Measurements from ENCODE around the gene ETF1.

The ETF1 gene

DNA sequence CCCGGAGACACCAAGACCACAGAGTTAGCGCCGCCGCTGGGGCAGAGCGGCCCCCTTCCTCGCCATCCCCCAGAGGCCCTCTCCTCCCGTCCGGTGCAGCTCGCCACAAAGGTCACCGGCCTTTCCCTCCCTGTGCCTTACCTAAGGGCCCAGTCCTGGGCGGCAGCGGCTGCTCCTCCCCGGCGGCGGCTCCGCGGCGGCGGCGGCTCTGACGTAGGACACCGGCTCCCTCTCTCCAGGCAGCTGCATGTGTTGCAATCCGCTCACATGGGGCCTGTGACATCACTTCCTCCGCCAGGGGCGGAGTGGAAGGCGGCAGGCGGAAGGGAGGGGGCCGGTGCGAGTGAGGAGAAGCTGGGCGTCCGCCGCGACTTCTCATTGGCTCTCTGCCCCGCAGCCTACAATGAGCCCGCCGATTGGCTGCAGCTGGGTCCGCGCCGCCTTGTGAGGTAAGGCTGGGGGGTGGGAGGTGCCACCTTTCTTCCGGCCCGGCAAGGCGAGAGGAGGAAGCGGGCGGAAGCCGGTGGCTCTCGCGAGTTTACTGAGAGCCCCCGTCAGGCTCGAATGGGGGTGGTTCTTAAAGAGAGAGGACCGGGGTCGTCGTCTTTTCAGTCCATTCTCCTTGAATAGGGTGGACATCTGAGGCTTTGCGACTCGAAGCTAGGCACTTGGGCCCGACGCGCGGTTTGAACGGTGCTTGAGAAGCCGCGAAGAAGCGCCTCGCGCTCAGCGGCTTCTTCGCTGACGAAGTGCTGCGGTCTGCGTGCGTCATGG, at the start of gene ETF1:
Gene ETF1, minus strand, starts transcription at position 281 of the 774 bp plus-strand sequence. CDS start 318 bp downstream, outside the sequence.
- DNase-seq (ENCODE audit: low read depth) = peak; percentile 100

DNA sequence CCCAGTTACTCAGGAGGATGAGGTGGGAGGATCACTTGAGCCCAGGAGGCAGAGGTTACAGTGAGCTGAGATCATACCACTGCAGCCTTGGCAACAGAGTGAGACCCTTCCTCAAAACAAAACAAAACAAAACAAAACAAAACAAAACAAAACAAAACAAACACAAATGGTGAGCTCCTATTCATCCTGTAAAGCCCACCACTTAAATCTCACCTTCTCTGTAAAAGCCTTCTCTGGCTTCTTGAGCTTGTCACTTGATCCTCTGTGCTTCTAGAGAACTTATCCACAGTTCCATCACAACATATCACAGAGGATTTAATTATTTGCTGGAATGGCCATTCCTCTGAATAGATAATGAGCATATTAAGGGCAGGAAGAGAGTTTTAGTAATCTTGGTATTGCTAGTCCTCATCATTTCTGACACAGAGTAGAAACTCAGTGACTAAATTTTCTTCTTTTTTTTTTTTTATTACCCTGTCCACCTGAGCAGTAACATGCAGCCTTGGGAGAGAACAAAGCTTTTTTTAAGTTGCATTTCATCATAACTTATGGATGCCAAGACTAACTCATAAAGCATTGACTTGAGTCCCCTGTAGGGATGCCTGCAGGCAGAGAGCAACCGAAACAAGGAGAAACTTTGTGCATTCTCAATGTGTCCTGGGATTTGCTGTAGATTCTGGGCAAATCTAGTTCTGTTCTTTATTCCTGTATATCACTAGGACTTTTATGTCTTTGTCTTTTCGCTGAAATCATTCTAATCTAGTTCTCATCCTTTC, 45.2 kb upstream of the ETF1 start:
- DNase-seq (ENCODE audit: low read depth) = no peak

DNA sequence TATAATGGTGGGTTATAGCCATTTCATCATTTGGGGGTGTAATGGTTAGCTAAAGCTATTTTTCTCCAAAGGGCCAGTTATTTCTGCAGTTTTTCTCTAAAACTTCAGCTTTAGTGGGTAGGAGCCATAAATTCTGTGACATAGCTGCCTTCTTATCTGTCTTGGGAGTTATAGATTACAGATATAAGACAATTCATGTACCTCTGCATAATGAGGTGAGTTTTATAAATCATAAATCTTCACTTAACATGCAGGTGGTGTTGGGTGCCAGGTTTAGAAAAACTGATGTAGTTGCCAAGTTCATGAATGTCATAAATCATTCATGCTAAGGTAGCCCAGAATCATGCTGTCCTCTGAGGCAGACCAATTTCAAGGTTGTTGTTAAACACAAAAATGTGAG, 42.1 kb upstream of the ETF1 start:
- no peak for DNase-seq (ENCODE audit: low read depth)

DNA sequence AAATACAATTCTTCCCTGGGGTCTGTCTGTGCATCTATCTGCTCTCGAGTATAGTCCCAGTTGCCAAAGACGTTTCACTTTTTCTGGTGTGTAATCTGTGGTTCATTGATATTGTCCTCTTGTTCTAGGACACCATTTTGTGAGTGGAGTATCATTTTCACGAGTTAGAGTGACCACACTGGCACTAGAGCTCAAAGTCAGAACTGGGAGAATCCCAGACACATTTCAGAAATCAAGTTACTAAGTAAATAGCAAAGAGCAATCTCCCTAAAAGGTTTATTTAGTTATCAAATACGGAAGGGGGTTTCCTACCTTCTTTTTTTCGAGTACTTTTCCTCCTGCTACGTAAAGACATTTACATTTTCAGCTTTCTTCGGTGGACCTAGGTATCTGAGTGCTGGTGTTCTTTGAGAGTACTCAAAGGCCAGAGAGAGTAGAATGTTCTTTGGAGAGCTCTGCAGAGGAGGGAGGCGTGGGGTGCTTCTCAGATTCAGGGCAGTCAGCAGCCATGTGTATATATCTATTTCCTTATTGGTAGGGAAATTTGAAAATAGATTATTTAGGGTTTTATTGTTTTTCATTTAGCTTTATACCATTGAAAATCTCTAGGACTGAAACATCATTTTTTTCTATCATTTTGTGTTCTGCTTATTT, 41.1 kb upstream of the ETF1 start:
- no peak for DNase-seq (ENCODE audit: low read depth)

DNA sequence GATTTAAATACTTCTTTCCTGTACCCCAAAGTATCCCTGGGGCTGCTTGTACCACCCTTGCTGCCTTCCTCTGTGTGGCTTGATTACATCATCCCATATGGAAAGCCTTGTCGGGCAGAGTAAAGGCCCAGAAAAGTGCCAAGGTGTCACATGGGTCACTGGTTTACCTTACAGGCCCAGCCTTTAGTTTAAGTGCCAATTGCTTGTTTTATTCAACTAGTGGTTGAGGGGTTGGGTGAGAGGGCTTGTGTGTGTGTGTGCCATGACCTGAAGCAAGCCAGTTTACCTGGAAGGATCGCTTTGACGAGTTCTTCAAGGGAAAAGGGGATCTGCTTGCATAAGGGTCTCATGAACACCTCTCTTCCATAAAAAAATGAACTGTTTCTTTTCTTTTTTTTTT, 39.9 kb upstream of the ETF1 start:
- DNase-seq (ENCODE audit: low read depth) = no peak

DNA sequence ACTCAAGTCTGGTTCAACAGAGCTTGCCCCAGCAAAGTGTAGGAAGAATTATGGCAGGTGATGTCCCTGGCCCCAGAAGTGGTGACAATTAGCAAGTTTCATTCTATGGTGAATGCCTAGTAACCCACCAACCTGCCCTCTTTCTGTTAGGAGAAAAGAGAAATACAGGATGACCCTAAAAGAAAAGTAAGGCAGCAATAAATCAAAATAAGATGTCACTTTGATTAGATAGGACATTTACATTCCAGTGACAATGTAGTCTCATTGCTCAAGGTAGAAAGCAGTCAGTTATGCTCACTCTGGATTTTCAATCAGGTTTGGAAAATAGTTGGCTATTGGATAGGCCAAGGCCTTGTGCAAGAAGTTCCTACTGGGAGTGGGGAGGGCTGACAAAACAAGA, 37.7 kb upstream of the ETF1 start:
- no peak for DNase-seq (ENCODE audit: low read depth)

DNA sequence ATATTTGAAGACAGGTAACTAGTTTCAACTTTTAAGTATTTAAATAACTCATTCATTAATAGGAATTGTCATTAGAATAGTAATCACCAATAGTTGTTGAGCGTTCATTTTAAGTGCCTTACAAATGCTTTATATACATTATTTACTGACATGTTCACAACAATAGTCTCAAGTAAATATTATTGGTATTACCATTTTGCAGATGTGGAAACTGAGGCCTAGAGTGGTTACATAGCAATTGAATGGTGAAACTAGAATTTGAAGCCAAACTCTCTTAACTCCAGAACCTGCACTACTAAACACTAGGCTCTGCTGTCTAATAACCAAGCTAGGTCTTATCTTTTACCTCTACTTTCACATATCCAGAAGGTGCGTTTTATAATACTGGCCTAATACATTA, 37.0 kb upstream of the ETF1 start:
- no peak for DNase-seq (ENCODE audit: low read depth)

DNA sequence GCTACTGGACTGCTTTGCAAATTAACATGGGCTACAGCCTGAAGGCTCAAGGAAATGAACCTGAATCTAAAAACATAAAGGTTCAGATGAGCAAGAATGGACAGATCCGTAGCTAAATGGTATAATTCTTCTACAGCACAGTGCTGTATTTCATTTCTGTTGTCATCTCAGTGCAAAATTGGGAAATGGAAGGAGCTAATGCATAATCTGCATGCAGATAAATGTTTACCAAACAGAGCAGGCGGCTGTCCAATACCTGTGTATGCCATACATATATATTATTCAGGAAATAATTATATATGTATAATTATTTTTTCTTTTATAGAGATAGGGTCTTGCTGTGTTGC, 36.5 kb upstream of the ETF1 start:
- DNase-seq (ENCODE audit: low read depth) = no peak

DNA sequence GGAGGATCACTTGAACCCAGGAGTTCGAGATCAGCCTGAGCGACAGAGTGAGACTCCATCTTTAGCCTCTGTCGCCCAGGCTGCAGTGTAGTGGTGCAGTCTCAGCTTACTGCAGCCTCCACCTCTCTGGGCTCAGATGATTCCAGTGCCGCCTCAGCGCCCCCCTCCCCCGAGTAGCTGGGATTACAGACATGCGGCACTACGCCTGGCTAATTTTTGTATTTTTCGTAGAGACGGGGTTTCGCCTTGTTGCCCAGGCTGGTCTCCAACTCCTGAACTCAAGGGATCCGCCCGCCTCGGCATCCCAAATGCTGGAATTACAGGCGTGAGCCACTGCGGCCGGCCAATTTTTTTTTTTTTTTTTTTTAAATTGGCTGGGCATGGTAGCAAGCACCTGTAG, 34.4 kb upstream of the ETF1 start:
- DNase-seq (ENCODE audit: low read depth) = no peak

DNA sequence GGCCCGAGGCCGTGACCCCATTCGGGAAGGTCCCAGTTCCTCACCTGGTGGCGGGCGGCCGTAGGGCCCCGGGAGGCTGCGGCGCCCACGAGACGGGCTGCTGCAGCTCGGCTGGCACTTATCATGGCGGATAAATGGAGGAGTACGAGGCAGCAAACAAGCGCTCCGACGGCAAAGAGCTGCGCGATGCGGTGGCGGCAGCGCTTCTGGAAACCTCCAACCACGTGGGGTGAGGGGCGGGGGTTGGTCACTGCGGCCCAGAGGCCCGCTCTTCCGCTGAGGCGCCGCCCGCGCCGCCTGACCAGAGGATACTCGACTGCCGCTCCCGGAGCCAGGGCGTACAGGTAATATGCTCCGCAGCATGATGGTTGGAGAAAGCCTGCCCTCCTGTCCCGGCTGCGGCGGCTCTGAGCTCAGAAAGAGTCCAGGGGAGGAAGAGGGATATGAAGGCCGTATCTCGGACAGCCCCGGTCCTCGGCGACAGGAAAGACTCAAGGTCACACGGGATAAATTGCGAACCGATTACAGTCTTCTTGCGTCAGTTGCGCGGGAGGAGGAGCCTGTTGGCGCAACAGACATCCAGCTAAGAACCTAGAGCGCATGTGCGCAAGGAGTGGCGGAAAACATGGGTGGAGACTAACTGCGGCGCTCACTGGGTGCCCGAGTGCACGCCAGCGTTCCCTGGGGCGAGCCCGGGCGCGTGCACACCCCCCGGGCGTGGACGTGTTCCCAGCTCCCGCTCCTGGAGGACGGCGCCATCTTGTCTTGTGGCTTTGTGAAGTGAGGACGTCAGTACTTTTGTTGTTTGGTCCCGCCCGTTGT, 32.4 kb upstream of the ETF1 start, which contains the start of gene HSPA9:
Gene HSPA9, minus strand, starts transcription at position 208 of the 822 bp plus-strand sequence. Its CDS starts 83 bp downstream, at position 125.
- DNase-seq (ENCODE audit: low read depth) = peak; percentile 100

DNA sequence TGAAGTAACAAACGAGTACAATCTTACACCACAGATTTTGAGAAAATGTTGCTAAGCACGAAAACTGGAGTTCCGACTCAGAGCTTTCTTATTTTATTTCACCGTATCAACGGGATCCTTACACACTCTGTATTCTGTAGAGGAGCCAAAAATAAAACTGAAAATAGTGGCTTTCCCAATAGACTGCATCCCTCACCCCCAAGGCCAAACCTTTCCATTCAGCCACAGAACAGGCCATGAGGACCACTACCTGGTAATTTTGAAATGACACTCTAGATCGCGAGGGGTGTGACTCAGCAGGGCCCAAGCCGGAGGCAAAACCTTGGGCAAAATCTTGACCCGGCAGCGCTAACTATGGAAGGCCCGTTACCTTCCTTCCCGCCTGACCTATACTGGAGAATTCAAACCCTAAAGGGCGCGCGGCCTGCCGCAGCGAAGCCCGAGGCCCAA, 31.7 kb upstream of the ETF1 start:
- DNase-seq (ENCODE audit: low read depth) = no peak

DNA sequence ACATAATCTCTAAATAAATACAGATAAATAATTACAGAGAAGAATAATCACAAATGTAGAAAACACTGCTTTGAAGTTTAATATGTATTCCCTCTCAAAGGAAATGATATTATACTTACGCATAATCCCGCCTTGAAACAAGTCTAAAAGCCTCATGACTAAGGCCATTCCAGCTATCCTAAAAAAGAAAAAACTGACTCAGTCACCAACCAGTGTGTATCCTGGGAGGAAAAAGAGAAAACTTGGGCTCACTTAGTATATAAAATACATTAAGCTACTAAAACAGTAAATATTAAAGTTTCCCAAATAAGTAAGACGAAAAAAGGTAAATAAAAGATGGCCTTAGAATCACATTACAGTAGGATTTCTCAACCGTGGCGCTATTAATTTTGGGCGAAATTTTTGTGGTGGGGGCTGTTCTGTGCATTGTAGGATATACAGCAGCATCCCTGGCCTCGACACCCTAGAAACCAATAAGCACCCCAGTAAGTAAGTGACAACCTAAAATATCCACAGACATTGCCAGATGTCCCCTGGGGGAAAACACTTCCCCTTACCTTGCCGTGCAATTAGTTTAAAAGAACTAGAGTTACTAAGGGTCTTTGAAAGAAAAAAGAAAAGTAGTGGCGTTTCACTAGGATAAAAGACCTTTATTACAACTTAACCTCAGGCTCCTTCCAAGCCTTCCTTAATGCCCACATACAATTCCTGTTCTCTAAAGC, 31.1 kb upstream of the ETF1 start:
- peak; percentile 48 for DNase-seq (ENCODE audit: low read depth)

DNA sequence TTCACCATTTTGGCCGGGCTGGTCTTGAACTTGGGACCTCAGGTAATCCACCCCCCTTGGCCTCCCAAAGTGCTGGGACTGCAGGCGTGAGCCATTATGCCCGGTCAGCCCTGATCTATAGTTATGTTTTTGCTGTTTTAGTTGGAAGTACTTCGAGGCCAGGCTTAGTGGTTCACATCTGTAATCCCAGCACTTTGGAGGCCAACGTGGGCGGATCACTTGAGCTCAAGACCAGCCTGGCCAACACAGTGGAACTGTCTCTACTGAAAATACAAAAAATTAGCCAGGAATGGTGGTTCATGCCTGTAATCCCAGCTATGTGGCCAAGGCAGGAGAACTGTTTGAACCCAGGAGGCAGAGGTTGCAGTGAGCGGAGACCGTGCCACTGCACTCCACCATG, 30.2 kb upstream of the ETF1 start:
- DNase-seq (ENCODE audit: low read depth) = no peak

DNA sequence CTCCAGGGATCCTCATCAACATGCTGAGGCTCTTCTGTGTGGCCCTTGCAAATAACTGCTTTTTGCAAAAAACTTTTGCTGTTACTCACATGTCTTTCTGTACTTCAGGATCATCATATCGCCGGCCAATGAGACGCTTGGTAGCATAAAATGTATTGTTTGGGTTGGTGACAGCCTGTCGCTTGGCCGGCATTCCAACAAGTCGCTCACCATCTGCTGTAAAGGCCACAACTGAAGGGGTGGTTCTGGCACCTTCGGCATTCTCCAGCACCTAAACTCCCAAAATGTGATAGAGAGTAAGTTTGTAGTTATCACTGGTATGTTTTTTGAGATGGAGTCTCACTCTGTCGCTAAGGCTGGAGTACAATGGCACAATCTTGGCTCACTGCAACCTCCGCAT, 27.8 kb upstream of the ETF1 start:
- no peak for DNase-seq (ENCODE audit: low read depth)

DNA sequence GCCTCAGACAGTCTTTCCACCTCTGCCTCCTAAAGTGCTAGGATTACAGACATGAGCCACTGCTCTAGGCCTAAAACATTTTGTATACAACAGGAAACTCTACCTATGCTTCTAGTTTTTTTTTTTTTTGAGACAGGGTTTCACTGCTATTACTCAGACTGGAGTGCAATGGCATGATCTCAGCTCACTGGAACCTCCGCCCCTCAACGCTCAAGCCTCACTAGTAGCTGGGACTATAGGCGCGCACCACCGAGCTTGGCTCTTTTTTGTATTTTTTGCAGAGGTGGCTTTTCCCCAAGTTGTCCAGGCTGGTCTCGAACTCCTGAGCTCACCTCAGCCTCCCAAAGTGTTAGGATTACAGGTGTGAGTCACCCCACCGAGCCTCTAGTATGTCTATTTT, 26.7 kb upstream of the ETF1 start:
- DNase-seq (ENCODE audit: low read depth) = peak; percentile 10

DNA sequence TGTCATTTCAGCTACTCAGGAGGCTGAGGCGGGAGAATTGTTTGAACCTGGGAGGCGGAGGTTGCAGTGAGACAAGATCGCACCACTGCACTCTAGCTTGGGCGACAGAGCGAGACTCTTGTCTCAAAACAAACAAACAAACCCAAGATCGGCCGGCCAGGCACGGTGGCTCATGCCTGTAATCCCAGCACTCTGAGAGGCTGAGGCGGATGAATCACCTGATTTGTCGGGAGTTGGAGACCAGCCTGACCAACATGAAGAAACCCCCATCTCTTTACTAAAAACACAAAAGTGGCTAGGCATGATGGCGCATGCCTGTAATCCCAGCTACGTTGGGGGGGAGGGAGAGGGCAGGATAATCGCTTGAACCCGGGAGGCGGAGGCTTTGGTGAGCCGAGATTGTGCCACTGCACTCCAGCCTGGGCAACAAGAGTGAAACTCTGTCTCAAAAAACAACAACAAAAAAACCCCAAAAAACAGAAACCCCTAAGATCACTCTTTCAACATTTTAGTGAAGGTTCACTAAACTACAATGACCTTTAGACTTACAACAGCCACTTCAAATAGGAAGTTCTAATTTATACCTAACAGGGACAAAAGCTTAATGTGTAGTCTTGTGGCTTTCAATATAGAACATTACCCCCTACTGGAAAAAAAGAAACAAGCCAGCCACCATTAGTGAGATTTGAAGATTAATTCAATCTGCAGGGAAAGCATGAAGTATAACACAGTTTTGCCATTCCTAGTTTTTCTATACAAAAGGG, 25.2 kb upstream of the ETF1 start:
- peak; percentile 13 for DNase-seq (ENCODE audit: low read depth)

DNA sequence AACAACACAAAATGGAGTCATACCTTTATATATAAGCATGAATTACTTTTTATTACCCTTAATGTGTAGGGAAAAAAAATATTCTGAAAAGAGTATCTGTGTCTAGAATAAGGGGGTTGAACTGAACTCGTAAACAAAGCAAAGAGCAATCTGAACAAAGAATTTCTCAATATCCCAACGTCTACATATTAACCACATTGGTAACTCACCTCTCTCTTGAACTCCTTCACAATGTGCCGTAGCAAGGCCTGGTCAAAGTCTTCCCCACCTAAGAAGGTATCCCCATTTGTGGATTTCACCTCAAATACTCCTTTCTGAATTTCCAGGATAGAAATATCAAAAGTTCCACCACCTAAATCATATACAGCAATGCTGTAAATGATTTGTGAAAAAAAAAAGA, 23.8 kb upstream of the ETF1 start:
- DNase-seq (ENCODE audit: low read depth) = no peak

DNA sequence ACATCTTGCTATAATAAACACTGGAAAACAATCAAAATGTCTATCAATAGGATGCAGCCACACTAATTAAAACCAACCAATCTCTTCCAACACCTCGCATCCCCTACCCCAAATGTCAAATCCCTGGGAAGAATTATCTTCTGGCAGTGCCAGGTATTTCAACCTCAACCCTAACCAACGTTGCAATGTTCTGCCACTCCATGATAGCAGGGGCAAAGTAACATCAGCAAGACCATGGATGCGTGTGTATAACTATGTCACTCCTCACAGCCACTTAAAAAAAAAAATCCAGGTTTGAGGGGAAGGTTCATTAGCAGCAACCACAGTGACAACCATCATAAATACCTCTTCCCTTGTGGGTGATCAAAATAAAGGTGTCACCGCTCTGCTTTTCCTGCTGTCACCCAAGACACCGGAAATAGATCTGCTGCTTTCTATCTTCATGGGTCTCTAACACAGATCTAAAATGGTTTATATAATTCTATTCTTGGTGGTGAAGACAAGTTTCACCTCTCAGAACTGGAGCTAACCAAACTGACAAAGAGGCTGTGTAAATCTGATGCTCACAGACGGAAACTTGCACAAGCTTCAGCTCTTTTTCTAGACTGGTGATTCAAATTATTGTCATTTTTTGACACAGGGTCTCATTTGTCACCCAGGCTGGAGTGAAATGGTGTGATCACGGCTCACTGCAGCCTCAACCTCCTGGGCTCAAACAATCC, 22.2 kb upstream of the ETF1 start:
- no peak for DNase-seq (ENCODE audit: low read depth)

DNA sequence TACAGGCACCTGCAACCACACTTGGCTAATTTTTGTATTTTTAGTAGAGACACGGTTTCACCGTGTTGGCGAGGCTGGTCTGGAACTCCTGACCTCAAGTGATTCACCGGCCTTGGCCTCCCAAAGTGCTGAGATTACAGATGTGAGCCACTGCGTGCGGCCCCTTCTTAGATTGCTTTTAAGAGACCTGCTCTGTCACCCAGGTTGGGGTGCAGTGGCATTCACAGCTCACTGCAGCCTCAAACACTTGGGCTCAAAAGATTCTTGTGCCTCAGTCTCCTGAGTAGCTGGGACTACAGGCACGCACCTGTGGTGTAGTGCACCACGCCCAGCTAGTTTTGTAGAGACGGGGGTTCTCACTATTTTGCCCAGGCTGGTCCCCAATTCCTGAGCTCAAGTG, 21.2 kb upstream of the ETF1 start:
- DNase-seq (ENCODE audit: low read depth) = no peak

All from EH (cell line).